Activated CD8-positive, alpha-beta memory T cell treated with anti-CD3 and anti-CD28 coated beads for 4 hours (primary cell): Measurements from ENCODE around the gene SESTD1.

ENCODE experiments used
- DNase-seq, 2 donors: peaks; one replicate each; pipeline ENCODE4 v3.0.0-alpha.2; 2020; ENCODE audit warnings: low read depth in 2 of 2

The SESTD1 gene

DNA sequence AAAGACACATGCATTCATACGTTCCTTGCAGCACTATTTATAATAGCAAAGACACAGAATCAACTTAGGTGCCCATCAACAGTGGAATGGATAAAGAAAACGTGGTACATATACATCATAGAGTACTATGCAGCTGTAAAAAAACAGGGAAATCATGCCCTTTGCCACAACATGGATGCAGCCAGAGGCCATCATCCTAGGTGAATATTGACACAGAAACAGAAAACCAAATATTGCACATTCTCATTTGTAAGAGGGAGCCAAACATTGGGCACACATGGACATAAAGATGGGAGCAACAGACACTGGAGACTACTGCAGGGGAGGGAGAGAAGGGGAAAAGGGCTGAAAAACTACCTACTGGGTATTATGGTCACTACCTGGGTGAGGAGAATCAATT is 73.5 kb downstream of the SESTD1 start:
- no peak for DNase-seq

DNA sequence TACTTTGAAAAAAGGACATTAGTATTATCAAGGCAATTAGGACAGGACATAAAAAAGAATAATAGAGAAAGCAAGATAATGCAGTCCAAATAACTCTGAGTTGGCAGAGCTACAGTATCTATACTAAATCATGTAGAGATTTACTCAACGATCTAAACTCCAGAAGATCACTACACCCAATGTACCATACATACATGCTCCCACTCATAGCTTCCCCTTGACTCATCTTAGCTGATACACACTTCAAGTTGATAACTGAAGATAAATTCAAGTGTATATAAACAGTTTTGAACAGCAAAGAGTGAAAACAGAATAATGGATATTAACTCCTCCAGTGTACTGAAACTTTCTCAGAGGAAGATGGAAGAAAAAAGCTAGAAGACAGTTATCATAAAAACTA is 78.5 kb downstream of the SESTD1 start:
- DNase-seq = no peak

DNA sequence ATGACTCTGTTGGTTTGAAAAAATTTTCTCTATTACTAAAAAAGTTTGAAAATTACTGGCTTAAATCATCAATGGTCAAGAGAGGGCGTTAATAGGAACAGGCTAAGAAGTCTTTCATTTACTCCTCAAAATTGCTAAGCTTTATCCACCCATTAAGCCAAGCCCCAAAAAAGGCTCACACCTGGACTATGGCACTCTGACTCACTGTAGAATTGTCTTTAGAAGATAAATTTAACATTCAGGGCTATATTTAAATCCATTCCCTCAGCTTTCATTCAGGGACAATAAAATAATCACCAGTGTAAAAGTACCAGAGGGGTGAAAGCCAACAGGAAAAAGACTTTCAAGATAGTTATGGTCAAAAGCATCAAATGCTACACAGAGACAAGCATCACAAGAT is 80.0 kb downstream of the SESTD1 start:
- no peak for DNase-seq

DNA sequence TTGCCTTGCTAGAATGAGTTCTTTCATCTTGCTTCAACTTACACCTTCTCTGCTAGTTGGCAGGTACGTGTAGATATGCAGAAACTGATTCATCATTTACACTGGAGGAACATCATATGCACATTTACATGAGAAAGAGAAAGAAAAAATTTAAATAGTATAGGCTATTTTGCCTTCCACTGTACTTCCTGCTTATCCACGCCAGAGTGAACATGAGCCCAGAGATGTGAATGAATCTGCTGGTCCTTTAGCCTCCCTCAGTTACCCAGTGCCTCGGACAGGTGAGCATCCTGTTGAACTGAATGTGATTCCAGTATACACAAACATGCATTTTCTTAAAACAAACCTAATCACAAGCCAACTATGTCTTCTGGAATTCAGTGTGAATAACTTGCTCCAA is 83.6 kb downstream of the SESTD1 start:
- no peak for DNase-seq

DNA sequence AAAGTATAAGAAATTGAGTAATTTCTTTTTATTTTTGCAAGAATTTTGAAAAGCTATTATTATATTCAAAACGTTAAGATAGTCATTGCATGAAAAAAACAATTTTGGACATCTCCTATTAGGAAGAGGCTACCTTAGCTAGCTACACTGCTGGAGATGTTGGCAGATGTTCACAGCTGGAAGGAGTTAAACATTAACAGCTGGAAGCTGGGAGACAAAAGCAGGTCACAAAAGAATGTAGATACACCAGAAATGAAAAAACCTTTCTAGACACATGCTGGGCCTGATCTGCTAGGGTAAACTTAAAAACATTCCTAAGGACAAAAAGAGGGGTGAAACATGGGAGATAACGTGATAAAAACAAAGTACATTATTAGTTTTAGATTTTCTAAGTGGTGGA is 84.4 kb downstream of the SESTD1 start:
- DNase-seq = no peak

DNA sequence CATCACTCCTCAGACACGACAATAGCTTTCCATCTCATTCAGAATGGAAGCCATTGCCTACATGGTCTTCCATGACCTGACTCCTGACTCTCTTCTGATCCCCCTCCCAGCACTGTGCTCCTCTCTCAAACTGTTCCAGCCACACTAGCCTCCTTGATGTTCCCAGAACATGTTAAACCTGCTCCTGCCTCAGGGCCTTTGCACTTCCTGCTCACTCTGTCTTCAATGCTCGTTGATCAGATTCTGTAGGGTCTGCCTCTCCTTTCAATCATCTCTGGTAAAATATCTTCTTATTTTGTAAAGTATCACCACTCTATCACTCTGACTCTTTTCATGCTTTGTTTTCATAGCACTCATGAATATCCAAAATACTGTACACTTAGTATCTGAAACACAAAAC is 84.9 kb downstream of the SESTD1 start:
- DNase-seq = no peak

DNA sequence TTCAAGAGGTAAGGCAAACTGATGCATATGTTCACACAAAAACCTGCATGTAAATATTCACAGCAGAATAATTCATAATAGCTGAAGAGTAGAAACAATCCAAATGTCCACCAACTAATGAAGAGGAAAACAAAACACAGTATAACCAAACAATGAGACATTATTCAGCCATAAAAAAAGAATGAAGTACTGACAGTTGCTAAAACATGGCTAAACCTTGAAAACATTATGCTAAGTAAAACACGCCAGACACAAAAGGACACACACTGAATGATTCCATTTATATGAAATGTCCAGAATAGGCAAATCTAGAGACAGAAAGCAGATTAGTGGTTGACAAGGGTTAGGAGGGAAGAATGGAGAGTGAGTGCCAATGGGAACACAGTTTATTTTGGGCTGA is 86.9 kb downstream of the SESTD1 start:
- DNase-seq = no peak

DNA sequence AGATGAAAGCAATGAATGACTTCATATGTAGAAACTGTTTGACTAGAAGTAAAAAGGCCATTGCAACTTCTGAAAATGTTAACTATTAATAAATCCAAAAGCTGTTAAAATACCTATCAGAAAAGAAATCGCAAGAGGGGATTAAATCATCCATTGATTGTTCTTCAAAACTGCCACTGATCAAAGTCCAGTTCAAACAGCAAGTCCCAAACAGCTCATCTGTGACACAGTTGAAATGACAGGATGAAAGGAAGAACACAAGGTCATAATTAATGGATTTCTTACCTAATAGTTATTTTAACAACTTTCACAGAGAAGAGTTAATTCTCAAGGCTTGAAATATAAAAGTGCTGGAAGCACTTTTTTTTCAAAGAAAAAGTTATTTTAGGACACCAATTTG is 90.4 kb downstream of the SESTD1 start:
- no peak for DNase-seq

DNA sequence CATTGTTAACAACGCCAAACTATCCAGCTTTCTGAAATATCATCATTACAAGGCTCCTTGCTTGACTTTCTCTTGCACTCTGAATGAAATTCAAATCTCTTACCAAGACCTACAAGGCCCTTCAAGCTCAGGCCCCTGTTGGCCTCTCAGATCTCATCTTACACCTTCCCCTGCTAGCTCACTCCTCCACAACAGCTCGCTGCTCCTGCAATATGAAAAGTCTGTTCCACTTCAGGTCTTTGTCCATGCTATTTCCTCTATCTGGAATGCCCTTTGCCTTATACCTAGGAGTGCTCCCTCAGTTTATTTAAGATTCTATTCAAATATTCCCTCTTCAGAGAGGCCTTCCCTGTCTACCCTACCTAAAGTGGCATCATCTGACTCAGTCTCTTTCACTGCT is 91.7 kb downstream of the SESTD1 start:
- DNase-seq = no peak

DNA sequence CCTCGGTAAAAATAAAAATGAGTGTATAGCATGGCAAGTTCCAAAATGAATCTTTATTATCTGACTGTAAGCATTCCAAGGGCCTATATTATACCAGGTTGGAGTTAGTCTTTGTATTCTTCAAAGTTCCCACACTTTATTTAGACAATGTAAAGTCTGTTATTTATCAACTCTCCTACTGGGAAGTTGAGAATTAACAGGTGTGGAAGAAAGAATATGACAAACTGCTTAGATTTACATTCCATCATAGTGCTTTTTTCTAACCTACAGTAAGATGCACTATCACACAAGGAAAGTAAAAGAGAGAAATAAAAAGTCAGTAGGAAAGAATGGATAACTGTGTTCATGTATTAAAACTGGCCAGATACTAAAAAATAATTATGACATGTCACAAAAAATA is 93.3 kb downstream of the SESTD1 start:
- DNase-seq = no peak

DNA sequence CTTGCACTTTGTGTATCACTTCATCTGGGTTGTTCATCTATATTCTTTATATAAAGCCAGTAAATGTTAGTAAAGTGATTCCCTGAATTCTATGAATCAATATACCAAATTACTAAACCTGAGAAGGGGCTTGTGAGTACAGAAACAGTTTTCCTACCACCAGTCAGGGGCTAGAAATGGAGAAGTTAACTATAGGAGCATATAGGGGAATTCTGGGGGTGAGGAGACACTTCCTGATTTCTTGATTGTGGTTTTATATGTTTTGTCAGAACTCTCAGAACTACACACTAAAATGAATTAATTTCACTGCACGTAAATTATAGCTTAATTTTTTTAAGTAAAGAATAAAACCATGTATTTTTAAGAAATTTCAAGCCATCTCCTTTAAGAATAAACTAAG is 93.7 kb downstream of the SESTD1 start:
- DNase-seq = no peak

DNA sequence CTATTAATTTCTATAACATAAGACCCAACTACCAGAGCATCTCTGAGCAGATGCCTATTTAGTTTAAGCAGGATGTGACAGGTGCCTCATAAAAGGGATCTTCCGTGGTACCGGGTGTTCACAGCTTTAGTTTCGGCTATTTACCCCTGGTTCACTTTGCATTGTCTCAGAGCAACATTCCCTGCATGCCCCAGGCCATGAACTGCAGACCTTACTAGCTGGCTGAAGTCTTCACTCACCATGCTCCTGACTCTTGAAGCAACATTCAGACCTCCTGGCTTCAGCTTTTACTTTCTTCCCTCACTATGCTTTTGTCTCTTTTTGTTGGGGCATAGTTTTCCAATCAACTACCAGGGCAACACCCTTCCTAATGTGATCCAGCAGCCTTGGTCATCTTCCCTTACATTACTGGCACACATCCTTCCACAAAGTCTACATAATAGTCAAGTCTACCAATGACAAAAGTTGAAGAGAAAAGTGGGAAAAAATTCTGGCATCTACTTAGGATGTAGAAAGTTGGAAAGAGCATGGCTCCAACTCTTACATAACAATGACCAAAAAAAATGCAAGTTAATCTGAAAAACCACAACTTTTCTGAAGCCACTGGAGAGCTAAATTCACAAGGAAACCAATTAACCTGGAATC is 99.2 kb downstream of the SESTD1 start:
- no peak for DNase-seq

DNA sequence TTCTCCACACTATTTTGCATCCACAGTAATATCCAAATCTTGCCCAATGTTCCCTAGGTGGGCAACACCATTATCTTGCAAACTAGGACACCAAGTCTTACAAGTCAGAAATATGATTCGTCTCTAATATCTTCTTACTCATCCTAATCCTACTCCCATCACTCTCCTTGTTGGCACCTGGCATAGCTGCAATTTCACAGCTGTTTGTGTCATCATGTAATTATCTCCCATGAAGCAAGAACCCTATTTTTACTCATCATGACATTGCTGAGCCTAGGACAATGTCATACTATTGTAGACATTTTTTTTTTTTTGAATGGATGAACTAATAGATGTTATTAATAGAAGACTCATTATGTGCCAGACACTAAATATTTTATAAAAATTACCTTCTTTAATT is 123.4 kb downstream of the SESTD1 start:
- no peak for DNase-seq

DNA sequence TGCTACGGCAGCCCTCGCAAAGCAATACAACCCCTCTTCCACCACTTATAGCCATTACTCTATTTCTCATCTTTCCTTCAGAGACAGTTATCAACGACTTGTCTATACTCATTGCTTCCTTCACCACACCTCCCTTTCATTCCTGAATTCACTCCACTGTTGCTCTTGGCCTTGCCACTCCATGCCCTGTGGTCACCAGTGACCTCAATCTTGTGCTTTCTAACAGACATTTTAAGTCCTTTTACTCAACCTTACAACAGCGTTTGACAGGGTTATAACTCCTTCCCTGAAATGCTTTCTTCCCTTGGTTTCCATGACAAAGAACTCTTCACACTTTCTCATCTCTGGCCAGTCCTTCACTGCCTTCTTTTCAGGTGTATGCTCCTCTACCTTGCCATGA is 124.1 kb downstream of the SESTD1 start:
- no peak for DNase-seq

DNA sequence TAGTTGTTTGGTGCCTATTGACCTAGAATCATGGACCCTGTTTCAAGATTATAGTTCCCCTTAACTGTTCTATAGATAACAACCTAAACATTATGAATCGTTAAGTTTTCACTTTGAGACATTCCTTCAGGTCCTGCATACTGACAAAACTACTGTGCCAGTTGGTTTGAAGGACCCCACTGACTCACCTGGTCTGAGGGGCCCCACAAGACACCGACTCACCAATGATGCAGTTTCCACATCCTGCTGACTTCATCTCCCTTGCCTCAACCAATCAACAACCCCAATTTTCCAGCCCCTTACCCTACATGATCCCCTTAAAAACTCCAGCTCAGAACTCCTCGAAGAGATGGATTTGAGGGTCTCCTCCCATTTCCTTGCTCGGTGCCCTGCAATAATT is 125.1 kb downstream of the SESTD1 start:
- no peak for DNase-seq

DNA sequence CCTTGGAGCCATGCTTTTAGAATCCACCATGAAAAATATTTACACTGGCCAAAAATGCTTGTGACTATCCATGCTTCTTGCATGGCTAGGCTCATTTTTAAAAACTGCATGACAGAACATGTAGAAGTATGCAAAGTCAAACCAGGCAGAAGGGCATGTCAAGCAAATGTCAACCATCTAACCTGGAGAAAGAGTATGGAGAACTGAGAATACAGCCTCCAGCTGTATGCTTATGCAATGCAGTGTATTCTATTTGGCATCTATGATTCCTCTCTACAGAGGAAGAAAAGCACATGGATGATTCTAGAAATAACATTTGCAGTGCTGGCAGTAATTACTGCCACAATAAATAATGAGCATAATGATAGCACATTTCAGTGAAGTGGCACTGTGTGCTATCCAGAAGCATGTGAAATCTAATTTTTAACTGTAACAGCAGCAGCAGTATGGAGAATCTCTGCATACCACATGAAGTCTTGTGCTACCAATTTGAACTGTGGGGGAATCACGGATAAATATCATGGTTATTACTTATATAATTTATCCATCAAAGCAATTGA is 127.4 kb downstream of the SESTD1 start:
- no peak for DNase-seq

DNA sequence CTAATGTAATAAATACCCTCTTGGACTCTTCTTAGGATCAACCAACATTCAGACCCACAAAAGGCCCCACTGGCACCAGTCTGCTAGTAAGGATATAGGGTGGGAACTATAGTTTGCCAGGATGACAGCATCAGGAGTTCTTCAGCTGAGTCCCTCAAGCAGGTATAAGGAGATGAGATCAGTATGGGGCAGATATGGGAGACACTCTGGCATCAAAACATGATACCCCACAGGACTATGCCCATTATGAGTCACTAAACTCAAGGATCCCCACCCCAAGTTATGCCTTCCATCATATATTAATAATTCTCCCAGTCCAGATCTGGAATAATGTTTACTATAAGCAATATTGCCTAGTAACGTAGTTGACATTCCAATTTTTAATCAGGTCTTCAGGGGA is 131.6 kb downstream of the SESTD1 start:
- DNase-seq = no peak

DNA sequence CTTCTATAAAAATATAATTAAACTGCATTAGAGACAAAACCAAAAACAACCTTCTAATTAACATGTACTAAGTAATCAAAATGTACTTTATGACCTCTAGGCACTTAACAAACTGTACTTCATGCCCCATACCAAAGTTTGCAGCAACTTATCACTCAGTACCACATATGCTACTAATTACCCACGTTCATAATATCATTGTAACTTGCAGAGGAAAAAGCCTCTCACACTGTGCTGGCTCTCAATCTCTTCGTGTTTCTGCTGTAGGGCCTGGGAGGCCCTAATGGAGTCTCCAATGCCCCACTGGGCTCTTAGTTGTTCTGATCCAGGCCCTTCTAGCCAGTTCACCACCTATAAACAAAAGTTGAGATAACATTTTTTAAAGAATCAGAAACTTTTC is 132.6 kb downstream of the SESTD1 start:
- DNase-seq = no peak

DNA sequence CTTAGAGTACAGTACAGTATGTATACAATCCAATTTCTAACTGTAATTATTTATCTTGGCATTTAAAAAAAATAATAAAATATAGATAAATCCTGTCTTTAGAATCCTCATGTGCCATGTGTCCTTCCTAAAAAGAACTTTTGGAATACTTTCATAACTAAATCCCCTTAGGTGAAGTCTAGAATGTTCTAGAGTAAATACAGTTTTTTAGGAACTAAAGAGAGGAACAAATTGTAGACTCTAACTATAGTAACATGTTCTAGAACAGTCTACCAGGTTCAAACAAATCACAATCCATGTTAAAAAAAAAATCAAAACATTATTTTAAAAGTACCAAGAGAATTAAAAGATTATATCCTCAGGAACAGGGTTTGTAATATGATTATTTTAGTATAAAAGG is 134.1 kb downstream of the SESTD1 start:
- DNase-seq = no peak

DNA sequence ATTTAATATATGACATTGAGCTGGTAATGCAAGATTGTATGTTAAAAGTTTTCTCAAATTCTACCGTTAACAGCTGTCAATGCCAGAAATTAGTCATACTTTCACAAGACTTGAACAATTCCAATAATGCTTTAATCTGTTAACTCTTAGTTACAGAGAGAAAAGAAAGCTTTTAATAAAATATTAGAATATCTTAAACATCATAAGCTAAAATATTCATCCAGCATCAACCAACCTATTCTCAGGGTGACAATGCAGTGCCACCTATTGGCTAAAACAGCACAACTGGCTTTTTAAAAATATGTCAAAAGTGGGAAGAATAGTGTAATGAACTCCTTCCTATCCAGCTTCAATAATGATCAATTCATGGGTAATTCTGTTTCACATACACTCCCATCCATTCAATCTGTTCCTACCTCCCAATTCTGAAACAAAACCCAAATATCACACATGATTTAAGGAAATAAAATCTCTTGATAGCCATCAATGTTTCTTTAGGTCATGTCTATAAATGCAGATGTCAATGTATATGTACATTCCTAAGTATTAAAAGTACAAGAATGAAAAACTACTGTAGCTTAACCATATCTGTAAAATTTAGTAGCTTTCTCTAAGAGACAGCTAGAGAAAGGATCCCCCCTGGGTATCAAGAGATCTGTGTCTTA is 134.9 kb downstream of the SESTD1 start:
- no peak for DNase-seq

DNA sequence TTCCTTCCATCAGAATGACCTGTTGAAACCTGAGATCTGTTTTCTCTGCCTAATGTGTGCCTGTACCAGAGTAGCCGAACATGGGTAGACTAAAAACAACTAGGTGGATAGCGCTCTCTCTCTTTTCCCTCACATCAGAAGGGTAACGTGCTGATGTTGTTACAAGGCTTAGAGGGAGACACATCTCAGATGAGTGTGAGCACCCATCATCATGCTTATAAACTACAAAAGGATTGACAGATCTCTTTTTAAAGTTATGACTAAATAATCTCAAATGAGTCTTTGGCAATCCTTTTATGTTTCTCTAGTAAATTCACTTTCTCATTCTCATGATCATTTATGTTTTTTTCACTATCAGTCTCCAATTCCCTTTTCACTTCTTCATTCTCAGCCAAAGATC is 139.2 kb downstream of the SESTD1 start:
- no peak for DNase-seq

DNA sequence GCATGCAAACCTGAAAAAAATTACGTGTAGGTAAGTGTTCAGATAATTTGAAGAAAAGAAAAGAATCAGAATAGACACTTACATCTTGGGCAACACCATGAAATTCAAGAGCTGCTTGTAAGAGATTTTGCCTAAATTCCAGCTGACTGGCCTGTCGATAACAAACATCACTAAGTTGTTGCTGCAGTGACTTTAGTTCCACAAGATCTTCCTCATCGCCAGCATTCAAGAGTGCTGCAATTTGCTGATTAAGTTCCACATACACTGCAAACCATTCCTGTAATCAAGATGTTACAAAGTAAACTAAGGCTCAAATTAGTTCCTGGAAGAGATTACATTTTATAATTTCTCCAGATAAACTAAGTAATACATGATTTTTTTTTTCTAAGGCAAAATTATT is 140.3 kb downstream of the SESTD1 start:
- DNase-seq = no peak

DNA sequence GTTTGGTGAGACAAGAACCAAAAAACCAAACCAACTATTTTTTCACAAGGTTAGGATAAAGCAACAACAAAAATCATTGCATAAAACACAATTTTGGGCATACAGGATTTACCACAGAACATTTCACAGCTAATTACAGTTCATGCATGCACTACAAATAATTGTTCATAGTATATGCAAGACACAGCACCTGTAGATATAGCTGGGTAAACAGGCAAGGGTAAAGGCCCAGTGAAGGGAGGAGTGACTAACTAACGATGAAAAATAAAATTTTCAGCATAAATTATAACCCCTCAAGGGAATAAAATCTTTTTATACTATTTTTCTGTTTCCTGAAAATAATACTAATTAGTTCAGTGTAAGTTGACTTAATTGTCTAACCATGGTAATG is 141.4 kb downstream of the SESTD1 start:
- DNase-seq = no peak

DNA sequence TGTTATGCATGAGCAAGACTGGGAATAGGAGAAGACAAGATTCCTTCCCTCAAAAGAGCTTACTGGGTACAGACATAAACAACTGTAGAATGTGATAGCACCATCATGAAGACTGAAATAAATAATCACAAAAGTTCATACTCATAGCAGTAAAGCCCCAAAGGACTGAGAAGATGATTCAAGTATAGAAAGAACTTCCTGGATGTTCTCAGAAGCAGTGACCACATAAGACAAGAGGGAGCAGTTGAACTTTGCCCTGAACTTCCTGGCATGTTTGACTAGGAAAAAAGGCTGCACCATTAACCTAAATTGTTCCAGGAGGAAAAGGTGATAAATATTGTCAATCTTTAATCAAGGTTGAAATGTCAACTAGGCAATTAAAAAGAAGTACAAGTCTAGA is 156.9 kb downstream of the SESTD1 start:
- DNase-seq = no peak
